Measurements from ENCODE around the gene ASF1B.

ASF1B gene

DNA sequence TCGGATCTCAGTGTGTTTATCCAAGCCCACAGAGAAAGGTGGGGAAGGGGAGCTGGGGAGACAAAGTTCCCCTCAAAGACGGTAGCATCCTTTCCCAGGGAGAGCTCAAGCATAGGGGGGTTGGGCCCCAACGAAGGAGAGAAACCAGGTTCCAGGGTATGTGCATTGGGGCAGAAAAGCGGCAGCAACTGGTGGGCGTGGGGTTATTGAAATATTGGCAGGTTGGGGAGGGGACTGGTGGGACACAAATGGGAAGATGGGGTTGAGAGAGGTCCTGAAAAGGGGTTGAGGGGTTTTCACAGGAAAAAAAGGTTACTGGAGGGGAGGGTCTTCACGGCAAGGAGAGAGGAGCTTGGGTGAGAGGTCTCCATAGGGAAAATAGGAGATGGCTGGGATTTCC lies 1.0 kb downstream of the ASF1B start:
- DNase-seq, result no peak

- DNase-seq, result no peak
Observed at GRCh38 chr19:14127929-14128509, 8.4 kb downstream of the ASF1B start.

DNA sequence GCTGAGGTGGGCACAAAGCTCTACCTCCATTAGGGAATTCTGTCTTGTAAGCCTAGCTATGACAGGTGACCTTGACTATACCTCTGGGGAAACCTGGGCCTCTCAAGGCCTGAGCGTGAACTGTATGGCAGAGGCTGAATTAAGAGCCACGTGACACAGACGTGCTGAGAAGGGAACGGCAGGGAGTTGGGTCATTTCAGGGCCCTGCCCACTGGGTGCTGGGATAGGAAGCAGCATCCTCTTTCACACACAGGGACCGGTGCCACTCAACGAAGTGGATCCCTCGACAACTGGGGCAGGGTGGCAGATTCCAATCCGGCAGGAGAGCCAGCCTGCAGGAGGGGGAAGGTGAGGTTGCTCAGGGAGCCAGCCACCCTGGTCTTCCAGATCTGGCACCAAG lies 9.2 kb downstream of the ASF1B start:
- no peak for DNase-seq

DNA sequence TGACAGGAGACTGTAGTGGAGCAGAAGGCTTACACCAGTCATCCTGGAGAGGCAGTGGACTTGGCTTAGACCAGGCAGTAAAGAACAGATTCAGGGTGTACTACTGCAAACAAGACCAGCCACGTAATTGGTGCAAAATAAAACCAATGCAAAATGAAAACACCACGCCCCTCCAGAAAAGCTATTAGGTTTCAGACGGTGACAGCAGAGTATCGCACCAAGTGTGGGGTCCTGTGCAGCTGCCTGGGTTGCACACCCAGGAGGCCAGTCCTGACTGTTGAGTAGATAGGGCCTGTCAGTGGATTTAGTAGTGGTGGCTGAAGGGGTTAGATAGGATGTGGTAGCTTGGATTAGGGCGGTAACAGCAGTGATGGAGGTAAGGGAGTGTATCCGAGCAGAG lies 13.5 kb downstream of the ASF1B start:
- no peak for DNase-seq

DNA sequence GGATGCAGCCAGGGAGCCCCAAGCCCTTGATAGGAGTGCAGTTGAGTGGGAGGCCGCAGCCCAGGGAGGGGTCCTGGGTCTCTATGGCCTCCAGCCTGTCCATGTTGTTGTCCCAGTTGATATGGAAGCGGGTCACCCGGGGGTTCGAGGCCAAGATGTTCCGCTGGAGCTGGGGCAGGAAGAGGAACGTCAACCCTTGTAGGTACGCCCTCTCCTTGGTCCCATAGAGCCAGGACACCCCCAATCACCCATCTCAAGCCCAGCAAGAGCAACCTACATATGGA lies 15.9 kb downstream of the ASF1B start:
- no peak for DNase-seq

DNA sequence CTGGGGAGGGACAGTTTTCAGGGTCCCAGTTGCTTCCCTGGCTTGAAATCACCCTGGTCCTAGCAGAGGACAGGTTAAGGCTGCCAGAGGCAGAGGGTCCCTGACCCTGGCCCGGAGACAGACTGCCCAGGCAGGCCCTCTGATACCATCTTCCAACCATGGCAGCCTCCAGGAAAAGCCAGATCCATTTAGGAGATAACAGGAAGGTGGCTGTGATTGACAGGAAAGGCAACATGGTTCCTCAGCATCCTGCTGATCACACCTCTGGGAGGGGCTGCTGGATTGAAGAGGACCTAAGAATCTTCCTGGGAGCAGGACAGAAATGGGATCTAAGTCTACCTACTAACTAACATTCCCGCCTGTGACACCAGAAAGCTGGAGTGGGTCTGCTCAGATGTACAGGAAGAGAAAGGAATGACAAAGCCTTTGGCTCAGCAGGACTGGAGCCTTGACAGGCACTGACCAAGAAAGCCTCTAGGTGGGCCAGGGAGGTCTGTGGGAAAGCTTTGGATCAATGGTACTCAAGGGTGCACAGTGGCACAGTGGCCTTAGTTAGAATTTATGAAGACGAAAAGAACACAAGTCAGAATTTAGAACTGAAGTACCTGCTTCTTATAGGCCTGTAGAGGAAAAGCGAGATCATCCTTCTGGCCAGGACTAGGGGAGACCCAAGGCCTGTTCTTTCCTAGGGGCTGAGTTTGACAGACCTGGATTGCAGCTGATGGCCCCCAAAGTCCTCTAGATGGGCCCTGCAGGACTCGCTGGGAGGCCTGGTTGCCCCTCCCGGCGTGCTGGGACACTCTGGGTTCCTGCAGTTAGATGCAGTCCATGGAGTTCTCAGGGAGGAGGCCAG lies 16.5 kb downstream of the ASF1B start:
- no peak for DNase-seq

- DNase-seq, result no peak
Observed at GRCh38 chr19:14119146-14119545, 17.2 kb downstream of the ASF1B start.

DNA sequence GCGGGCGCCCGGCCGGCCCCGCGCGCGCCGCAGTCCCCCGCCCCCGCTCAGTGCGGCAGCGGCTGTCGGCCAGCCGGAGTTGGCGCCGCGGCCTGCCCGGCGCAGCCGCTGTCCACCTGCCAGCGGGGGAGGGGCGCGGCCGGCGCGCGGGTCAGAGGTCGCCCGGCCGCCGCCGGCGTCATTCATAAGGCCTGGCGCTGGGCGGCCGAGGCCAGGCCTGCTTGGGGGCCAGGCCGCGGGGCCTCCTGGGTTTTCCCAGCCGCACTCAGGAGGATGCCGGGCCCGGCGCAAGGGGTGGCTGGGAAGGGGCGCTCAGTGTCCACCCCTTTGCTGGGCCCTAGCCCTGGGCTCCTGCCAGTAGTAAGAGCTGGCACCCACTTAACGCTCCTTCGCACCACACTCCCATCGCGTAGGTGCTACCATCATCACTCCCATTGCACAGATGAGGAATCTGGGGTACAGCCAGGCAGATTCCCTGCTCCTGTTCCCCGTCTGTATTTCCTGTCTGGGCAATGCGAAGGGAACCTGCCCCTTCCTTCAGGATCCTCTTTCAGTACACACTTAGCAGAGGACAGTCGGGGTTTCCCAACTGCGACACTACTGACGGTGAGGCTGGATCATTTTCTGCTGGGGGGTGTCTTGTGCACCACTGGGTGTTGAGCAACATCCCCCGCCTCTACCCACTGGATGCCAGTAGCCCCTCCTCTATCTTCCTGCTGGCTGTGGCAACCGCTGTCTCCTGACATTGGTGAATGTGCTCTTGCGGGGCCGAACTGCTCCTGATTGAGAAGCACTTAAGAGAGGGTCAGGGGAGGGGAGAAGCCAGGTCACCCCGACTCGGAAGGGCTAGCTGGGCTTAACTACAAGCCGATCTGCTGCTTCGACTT lies 18.0 kb downstream of the ASF1B start:
- DNase-seq, result peak; percentile 57

DNA sequence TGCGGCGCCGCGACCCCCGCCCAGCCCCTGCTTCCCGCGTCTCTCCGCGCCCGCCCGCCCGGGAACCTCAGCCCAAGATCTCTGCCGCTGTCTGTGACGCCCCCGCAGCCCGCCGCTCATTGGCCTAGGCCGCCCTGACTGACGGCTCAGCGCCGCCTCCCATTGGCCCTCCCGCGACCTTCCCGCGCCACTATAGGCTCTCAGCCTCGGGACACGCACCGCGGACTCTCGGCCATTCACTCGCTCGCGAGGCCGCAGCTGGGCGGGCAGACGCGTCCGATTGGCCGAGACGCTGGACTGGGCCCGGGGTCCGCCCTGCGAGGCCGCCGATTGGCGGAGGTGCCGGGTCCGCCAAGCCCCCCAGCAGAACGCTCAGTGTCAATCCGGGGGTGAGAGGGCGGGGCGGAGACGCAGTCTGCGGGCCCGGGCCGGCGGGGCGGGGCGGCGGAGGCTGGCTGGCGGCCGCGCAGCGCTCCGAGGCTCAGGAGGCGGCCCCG lies 18.7 kb downstream of the ASF1B start, which contains the start of gene PRKACA:
PRKACA (minus strand) TSS at position 95 of the 497 bp plus-strand sequence. CDS start 215 bp downstream, outside the sequence.
- peak; percentile 99 for DNase-seq

DNA sequence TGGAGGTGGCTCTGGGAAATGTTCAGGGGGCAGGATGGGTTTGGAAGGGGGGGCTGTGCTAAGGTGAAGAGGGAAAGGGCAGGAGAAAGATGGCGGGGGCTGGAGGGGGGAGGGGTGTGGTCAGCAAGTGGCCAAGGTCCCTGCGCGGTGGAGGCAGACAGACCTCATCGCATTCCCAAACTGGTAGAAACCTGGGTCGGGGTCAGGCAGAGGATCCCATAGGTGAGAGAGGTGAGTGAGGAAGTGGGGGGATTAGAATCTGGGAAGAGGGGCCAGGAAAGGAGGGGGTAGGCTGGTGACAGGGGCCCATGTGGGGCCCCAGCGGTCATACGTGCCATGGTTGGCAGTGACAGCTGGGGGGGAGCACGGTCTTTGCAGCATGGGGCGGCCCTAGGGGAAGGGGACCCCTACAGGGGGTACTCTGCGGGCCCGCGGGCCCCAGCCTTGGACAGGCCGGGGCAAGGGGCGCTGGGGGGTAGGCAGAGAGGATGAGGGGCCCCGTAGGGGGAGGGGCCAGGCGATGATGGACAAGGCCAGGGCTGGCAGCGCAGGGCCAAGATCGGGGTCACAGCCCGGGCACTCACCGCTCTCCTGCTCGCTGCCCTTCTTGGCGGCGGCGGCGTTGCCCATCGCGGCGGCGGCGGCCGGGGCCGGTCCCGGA lies 19.3 kb downstream of the ASF1B start:
- DNase-seq, result peak; percentile 12

DNA sequence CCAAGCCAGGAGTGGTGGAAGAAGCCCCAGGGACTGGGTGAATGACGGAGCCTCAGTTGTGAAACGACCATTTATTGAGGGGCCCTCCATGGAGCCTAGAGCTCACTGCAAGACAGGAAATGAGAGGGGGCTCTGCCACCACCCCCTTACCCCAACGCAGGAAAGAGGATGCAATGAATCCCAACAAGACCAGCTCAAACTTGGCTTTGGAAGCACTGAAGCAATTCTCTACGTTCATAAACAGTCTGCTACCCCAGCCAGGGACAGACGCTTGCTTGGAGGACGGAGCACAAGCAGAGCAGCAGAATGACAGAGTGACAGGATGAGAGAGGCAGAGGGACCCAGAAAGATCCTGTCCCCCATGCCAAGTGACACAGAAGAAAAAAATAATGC lies 19.9 kb downstream of the ASF1B start:
- DNase-seq, result no peak

DNA sequence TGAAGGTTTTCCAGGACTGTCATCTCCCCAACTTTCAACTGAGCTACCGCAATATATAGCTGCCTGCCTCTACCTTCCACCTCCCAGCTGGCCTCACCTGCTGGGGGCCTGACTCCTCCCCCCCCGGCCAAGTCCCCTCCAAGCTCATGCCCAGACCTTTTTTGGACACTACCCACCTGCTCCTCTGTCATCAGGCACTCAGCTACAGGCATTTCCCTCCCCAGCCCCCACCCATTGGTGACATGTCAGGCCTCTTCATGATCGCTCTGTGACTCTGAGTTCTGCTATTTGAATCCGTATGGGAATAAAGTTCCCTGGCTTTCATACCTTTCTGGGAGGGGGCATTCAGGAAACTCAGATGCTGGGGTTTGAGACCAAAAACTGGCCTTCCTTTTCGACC lies 20.6 kb downstream of the ASF1B start:
- DNase-seq, result no peak

DNA sequence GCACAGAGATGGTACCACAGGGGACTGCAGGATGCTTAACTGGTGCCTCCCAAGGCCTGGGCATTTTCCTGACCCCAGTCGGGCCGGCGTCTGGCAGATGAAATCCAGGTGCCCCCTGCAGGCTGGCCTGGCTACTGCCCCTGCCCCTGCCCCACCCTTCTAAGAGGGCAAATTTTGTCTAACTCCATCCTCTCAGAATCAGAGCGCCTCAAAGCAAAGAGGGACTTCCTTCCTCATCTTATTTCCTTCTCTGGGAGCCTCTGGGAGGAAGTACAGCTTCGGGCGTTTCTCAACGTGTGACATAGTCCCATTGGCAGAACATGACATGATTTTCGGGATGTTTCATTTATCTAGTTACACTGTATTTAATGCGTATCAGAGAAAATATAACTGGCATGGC lies 21.5 kb downstream of the ASF1B start:
- DNase-seq, result peak; percentile 22

- DNase-seq, result no peak
Observed at GRCh38 chr19:14114439-14114838, 21.9 kb downstream of the ASF1B start.

DNA sequence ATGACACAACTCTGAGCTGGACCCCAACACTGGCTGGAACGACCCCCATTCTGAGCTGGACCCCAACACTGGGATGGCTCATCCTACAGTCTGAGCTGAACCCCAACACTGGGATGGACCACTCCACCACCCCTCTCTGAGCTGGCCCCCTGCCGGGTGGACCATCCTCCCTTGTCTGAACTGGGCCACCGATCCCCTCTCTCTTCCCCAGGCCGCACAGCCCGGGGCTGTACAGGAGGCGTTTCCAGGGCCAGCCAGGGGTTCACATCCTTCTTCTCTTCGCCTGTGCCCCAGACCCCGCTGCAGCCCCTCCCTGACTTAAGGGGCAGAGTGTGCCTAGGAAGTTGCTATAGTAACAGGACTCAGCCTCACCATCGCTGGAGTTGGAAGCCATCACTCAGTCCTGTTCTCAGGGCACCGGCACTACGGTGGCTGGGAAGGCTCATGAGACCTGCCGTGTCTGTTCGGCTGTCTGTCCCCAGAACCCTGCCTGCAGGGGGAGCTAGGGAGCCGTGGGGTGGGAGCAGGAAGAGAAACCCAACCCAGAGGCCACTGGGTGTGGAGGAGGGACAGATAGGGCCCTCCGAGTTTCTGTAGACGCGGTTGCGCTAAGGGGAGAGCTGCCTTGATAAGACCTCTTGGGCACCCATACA lies 22.5 kb downstream of the ASF1B start:
- DNase-seq, result peak; percentile 27

DNA sequence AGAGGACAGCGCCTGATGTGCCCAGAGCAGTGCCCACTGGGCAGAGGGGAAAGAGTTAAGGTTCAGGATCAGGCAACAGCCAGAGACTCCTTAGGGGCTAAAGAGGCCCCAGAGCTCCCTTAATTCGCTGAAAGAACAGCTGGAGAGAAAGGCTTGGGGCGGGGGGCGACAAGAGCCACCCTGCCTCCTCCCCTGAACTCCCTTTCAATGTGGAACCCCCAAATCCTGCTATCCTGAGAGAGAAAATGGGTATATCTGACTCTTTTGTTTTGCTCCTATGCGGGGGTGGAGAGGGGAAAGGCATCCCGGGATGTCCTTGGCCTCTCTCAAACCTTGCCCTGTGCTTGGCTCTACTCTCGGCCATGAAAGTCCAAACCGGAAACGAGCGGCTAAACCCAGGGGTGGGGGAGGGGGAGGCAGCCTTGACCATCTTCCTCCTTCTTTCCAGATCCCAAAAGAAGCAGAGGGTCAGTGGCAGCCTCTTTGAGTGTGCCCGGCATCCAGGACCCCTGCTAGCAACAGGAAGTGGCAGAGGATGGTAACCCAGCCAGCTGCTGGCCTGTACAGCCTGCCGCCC lies 23.5 kb downstream of the ASF1B start:
- DNase-seq, result no peak

GRCh38 chr19:14112051-14112808 lies 24.2 kb downstream of the ASF1B start:
- no peak for DNase-seq

GRCh38 chr19:14111486-14111885 lies 24.9 kb downstream of the ASF1B start:
- no peak for DNase-seq

DNA sequence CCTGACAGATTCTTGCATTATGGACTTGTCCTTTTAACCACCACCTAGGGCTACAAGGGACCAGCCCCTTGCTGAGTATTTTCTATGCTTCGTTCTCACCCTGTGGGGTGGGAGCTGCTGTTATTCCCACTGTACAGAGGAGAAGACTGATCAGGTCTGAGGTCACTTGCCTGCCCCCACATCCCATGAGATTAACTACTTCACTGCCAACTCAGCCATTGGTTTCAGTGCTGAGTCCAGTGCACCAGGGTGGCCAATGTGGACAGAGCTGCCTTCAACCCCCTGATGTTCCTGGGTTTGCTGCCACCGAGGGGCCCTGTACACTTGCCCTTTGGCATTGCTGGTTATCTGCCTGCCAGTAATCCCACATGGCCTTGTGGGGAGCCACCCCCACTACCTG lies 25.7 kb downstream of the ASF1B start:
- no peak for DNase-seq

GRCh38 chr19:14107581-14108461 lies 28.6 kb downstream of the ASF1B start:
- DNase-seq, result no peak

All from central memory CD4-positive, alpha-beta T cell (primary cell).